ENCODE data around the gene MRTFB. TPM values are rescaled to one million over a fixed set of nuclear protein-coding genes. Genes with fewer than 3 reads are reported as not detected.

MRTFB gene
- total RNA-seq, 4 donors from 2014 or later, result 37.8 to 82.7 (median 47.9) TPM

GRCh38 chr16:14089283-14089823, 18.2 kb downstream of the MRTFB start:
- Histone ChIP-seq H3K27me3 (no peaks in the 10 kb centered on the region), H3K4me3 (no peak overlapping the region), H3K4me1 (peaks cover 26 to 75% (median 46%) of the 10 kb centered on the region in 4 donors), H3K9me3 (no peaks in the 10 kb centered on the region), H3K27ac (peak overlapping the region; percentile 46 to 73 (median 66)), H3K36me3 (peaks cover 0 to 1% (median 0%) of the 10 kb centered on the region in 4 donors)
- intact Hi-C loops (cut with DNase I; ENCODE audit: low total_unique reads), result no loop called here
- TF ChIP-seq EP300 (IDR thresholded peaks at IDR 0.05; ENCODE audit: low read depth) (no peak), CTCF (IDR thresholded peaks at IDR 0.05) (no peak), POLR2A (IDR thresholded peaks at IDR 0.05) (no peak), POLR2AphosphoS5 (IDR thresholded peaks at IDR 0.05) (no peak)
- 94 to 100% methylated on average over 1 of the region's 1 CpG for WGBS, 2 donors (ENCODE audit: low coverage in 1 of 2)
- DNase-seq, result no peak
- in situ Hi-C loops (cut with MboI; ENCODE audit: low pct_ligation_motif_present in 1 of 4, low pct_unique_long_range_greater_than_20kb in 1 of 4, low sequenced_read_pairs in 3 of 4), result no loop called here

DNA sequence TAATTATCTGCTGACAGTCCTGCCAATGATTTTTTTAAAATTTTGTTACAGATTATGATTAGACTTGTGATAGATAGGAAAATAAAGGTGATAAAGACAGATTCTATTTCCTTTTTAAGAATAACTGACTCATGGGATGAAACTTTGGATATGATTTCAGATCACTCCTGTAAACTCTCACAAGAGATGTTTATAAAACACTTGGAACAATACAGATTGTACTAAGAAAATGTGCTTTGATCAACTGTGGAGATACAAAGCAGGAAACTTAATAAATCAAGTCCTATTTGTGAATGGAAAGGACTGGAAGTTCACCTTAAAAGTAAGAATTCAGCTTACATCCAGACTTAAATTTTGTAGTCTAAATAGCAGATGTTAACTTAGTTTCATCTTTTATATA, 21.4 kb downstream of the MRTFB start:
- peak overlapping the region in 1 of 4 donors; percentile 29 for H3K27ac ChIP-seq
- in situ Hi-C loops (cut with MboI; ENCODE audit: low pct_ligation_motif_present in 1 of 4, low pct_unique_long_range_greater_than_20kb in 1 of 4, low sequenced_read_pairs in 3 of 4) (no loop called here), intact Hi-C loops (cut with DNase I; ENCODE audit: low total_unique reads) (no loop called here)
- TF ChIP-seq POLR2AphosphoS5 (IDR thresholded peaks at IDR 0.05) (peak in 1 of 3 donors; percentile 51), EP300 (IDR thresholded peaks at IDR 0.05; ENCODE audit: low read depth) (no peak)
- H3K4me3 ChIP-seq, result no peak overlapping the region
- no peaks in the 10 kb centered on the region for H3K36me3 ChIP-seq
- peaks cover 26 to 87% (median 60%) of the 10 kb centered on the region in 4 donors for H3K4me1 ChIP-seq
- no peak for DNase-seq
- H3K27me3 ChIP-seq, result no peaks in the 10 kb centered on the region
- no peaks in the 10 kb centered on the region for H3K9me3 ChIP-seq

GRCh38 chr16:14095883-14096551, 24.9 kb downstream of the MRTFB start:
- Histone ChIP-seq H3K4me3 (no peak overlapping the region), H3K4me1 (peaks cover 12 to 66% (median 49%) of the 10 kb centered on the region in 4 donors), H3K36me3 (no peaks in the 10 kb centered on the region), H3K27ac (peak overlapping the region; percentile 63 to 83 (median 70)), H3K27me3 (no peaks in the 10 kb centered on the region), H3K9me3 (no peaks in the 10 kb centered on the region)
- 79 to 85% methylated on average over 9 of the region's 9 CpGs for whole genome bisulfite sequencing, 2 donors (ENCODE audit: low coverage in 1 of 2)
- TF ChIP-seq CTCF (IDR thresholded peaks at IDR 0.05) (no peak), POLR2AphosphoS5 (IDR thresholded peaks at IDR 0.05) (no peak), EP300 (IDR thresholded peaks at IDR 0.05; ENCODE audit: low read depth) (no peak), POLR2A (IDR thresholded peaks at IDR 0.05) (no peak)
- in situ Hi-C loops (cut with MboI; ENCODE audit: low pct_ligation_motif_present in 1 of 4, low pct_unique_long_range_greater_than_20kb in 1 of 4, low sequenced_read_pairs in 3 of 4), result no loop called here
- no peak for DNase-seq
- intact Hi-C loops (cut with DNase I; ENCODE audit: low total_unique reads), result no loop called here

GRCh38 chr16:14097182-14097959, 26.3 kb downstream of the MRTFB start:
- DNase-seq, result peak; percentile 25

DNA sequence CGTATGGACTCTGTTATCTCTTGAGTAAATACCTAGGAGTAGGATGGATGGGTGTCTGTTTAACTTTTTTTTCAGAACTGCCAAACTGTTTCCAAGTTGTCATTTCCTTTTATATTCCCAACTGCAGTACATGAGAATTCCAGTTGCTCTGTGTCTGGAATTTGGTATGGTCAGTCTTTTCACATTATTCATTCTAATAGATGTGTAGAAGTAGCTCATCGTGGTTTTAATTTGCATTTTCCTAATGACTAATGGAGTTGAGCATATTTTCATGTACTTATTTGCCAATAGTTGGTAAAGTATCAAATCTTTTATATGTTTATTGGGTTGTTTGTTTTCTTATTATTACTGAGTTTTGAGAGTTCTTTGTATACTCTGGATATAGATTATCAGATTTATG, 27.0 kb downstream of the MRTFB start:
- Histone ChIP-seq H3K4me1 (peaks cover 12 to 74% (median 49%) of the 10 kb centered on the region in 4 donors), H3K9me3 (no peaks in the 10 kb centered on the region), H3K36me3 (no peaks in the 10 kb centered on the region), H3K4me3 (no peak overlapping the region), H3K27me3 (no peaks in the 10 kb centered on the region), H3K27ac (peak overlapping the region; percentile 63 to 83 (median 70))
- in situ Hi-C loops (cut with MboI; ENCODE audit: low pct_ligation_motif_present in 1 of 4, low pct_unique_long_range_greater_than_20kb in 1 of 4, low sequenced_read_pairs in 3 of 4) (no loop called here), intact Hi-C loops (cut with DNase I; ENCODE audit: low total_unique reads) (no loop called here)
- WGBS, 2 donors (ENCODE audit: low coverage in 1 of 2), result 18 to 50% methylated on average over 2 of the region's 2 CpGs
- TF ChIP-seq CTCF (IDR thresholded peaks at IDR 0.05), result no peak
- no peak for DNase-seq

More at GRCh38 chr16:14097182-14097959, 26.3 kb downstream of the MRTFB start:
- no peak overlapping the region for H3K4me3 ChIP-seq
- H3K36me3 ChIP-seq, result no peaks in the 10 kb centered on the region
- in situ Hi-C loops (cut with MboI; ENCODE audit: low pct_ligation_motif_present in 1 of 4, low pct_unique_long_range_greater_than_20kb in 1 of 4, low sequenced_read_pairs in 3 of 4), result no loop called here
- 31 to 38% methylated on average over 4 of the region's 4 CpGs for WGBS, 2 donors (ENCODE audit: low coverage in 1 of 2)
- intact Hi-C loops (cut with DNase I; ENCODE audit: low total_unique reads), result no loop called here
- H3K27me3 ChIP-seq, result no peaks in the 10 kb centered on the region
- no peak for TF ChIP-seq EP300 (IDR thresholded peaks at IDR 0.05; ENCODE audit: low read depth)
- TF ChIP-seq POLR2AphosphoS5 (IDR thresholded peaks at IDR 0.05), result peak in 2 of 3 donors; percentile 44 to 66
- TF ChIP-seq POLR2A (IDR thresholded peaks at IDR 0.05), result no peak
- no peaks in the 10 kb centered on the region for H3K9me3 ChIP-seq
- H3K4me1 ChIP-seq, result peaks cover 10 to 68% (median 45%) of the 10 kb centered on the region in 4 donors
- peak overlapping the region; percentile 63 to 83 (median 70) for H3K27ac ChIP-seq
